Esophagus squamous epithelium (tissue), 5 donors: ENCODE results near the gene VPS41. TPM values are rescaled to one million over a fixed set of nuclear protein-coding genes. Genes with fewer than 3 reads are reported as not detected.
"Not testable (repeated sequence)": the region's sequence is repeated elsewhere in the genome, so short reads cannot be mapped to it uniquely, and the experiment has no call there.

Experiments used
- DNase-seq: peaks from one replicate; lab custom pipeline; 2025; lab: John Stamatoyannopoulos, UW
- H3K27ac ChIP-seq, 4 donors: fragments of 200-600 bp; sonication (generic); one replicate each; pipeline ENCODE4 v1.5.1; 2016 to 2019; ENCODE audit warnings: mild to moderate bottlenecking in 1 of 4
- H3K27me3 ChIP-seq, 4 donors: fragments of 200-600 bp; sonication (generic); 1 replicate in 3 of 4; 2 replicates in 1 of 4; pipeline versions ENCODE4 v1.5.1 to v1.6.0; 2017 to 2021; ENCODE audit warnings: antibody characterized with exemption in 1 of 4
- H3K36me3 ChIP-seq, 3 donors: fragments of 200-600 bp; sonication (generic); one replicate each; pipeline ENCODE4 v1.5.1; 2016 to 2019
- H3K4me1 ChIP-seq, 3 donors: fragments of 200-600 bp; sonication (generic); one replicate each; pipeline ENCODE4 v1.5.1; 2017 to 2019
- H3K4me3 ChIP-seq, 4 donors: fragments of 200-600 bp; sonication (generic); 1 replicate in 3 of 4; 2 replicates in 1 of 4; pipeline ENCODE4 v1.5.1; 2016 to 2019; ENCODE audit warnings: mild to moderate bottlenecking in 2 of 4, moderate library complexity in 1 of 4
- H3K9me3 ChIP-seq, 3 donors: fragments of 200-600 bp; sonication (generic); one replicate each; pipeline ENCODE4 v1.5.1; 2016 to 2019
- CTCF ChIP-seq, 6 experiments: fragments of 450-650 bp in 4 of 6; fragments of 200-600 bp in 2 of 6; sonication (generic) in 2 of 6; IDR thresholded peaks; one replicate each; pipeline ENCODE4 v1.5.1; 2016 to 2019; ENCODE audit warnings: antibody characterized with exemption in 6 of 6, mild to moderate bottlenecking in 4 of 6, moderate library complexity in 4 of 6
- POLR2A ChIP-seq, 4 donors: fragments of 450-650 bp; IDR thresholded peaks; one replicate each; pipeline ENCODE4 v1.6.1; 2017; ENCODE audit warnings: antibody characterized with exemption in 4 of 4, mild to moderate bottlenecking in 4 of 4, moderate library complexity in 3 of 4
- WGBS, 2 donors: methylation state at CpG; one replicate each; pipeline ENCODE4 v1.1.5; 2018; 5-methylcytosine and 5-hydroxymethylcytosine counted together
- intact Hi-C: fragments of 100-400 bp; cut with DNase I; formaldehyde crosslinking; loops from one replicate; pipeline ENCODE4 v1.15.0; 2022
- total RNA-seq, 4 donors: library from RNA; depleted of rRNA; stranded (reverse); fragments of >200 nt; gene quantifications; one replicate each; pipeline ENCODE4 v1.1.0, GENCODE V29; 2016
- donor health status: DM: yes; HTN: yes; CAD: no.

VPS41 gene
- total RNA-seq, 4 donors from 2014 or later: 14.3 to 25.5 (median 23.2) TPM

DNA sequence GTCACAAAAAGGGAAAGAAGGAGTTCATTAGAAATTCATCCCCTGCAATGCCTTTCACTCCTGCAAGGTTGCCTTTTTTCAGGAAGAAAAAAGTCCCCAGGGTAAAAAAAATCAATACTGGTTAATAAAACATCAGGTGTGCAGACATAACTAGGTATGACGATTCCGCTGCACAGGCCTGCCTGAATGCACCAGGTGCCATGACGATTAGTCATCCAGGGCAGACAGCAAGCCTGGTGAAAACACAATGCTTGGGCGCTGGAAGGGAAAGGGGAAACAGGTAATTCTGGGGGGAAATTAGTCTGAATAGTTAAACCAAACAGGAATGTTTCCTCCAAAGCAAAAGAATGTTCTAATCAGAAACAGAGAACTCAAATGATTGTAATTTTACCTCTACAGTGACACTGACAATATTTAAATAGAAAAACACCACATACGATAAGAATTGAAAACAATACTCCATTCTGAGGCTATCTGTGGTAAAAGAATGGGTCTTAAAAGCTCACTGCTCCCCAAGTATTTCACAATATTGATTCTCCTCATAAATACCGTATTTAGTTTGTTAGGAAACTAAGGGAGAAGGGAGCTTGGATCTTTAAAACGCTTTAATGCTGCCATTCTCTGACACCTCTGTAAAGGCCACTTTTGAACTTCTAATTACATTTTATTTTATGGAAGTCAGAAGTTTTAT lies 45.2 kb downstream of the VPS41 start:
- no peaks in the 10 kb centered on the region for H3K27me3 ChIP-seq
- WGBS, 2 donors: 38 to 56% methylated on average over 7 of the region's 7 CpGs
- H3K4me3 ChIP-seq: no peak overlapping the region
- no peak overlapping the region for H3K27ac ChIP-seq
- peaks cover 0 to 9% (median 0%) of the 10 kb centered on the region in 3 donors for H3K4me1 ChIP-seq
- H3K36me3 ChIP-seq: peaks cover 0 to 51% (median 0%) of the 10 kb centered on the region in 3 donors
- TF ChIP-seq CTCF (IDR thresholded peaks at IDR 0.05) (no peak), POLR2A (IDR thresholded peaks at IDR 0.05) (no peak)
- H3K9me3 ChIP-seq: no peaks in the 10 kb centered on the region
- DNase-seq: no peak
- intact Hi-C loops: no loop called here

DNA sequence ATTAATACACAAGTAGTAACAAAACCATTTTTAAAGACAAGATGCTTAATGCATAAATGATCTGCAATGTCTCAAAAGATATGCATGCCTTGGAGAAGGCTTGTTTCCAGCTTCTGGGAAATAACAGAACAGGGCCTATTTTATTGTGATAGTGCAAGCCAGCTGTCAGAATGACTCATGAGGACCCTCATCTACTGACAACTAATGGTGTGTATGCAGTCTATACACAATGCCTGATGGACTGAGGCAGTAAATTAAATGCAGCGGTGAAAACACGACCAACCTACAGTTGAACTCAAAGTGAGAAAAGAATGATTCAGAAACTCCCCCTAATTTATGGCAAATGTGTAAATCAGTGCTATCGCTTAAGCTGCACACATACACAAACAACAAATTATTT lies 46.3 kb downstream of the VPS41 start:
- Histone ChIP-seq H3K36me3 (peaks cover 0 to 40% (median 0%) of the 10 kb centered on the region in 3 donors), H3K27ac (no peak overlapping the region), H3K4me3 (no peak overlapping the region), H3K9me3 (no peaks in the 10 kb centered on the region), H3K4me1 (peaks cover 0 to 9% (median 0%) of the 10 kb centered on the region in 3 donors), H3K27me3 (no peaks in the 10 kb centered on the region)
- WGBS, 2 donors: 87 to 99% methylated on average over 3 of the region's 3 CpGs
- intact Hi-C loops: no loop called here
- no peak for TF ChIP-seq POLR2A (IDR thresholded peaks at IDR 0.05)
- no peak for TF ChIP-seq CTCF (IDR thresholded peaks at IDR 0.05)
- DNase-seq: no peak

GRCh38 chr7:38858259-38858884 lies 50.6 kb downstream of the VPS41 start:
- Histone ChIP-seq H3K4me1 (peaks cover 0 to 2% (median 0%) of the 10 kb centered on the region in 3 donors), H3K4me3 (no peak overlapping the region), H3K36me3 (peaks cover 0 to 22% (median 0%) of the 10 kb centered on the region in 3 donors), H3K9me3 (no peaks in the 10 kb centered on the region), H3K27me3 (no peaks in the 10 kb centered on the region), H3K27ac (no peak overlapping the region)
- no peak for DNase-seq
- WGBS, 2 donors: 61 to 73% methylated on average over 5 of the region's 5 CpGs
- intact Hi-C loops: no loop called here
- TF ChIP-seq POLR2A (IDR thresholded peaks at IDR 0.05) (no peak), CTCF (IDR thresholded peaks at IDR 0.05) (no peak)

- DNase-seq: no peak
- 95 to 96% methylated on average over 2 of the region's 2 CpGs for WGBS, 2 donors
- Histone ChIP-seq H3K9me3 (no peaks in the 10 kb centered on the region), H3K27ac (no peak overlapping the region), H3K27me3 (no peaks in the 10 kb centered on the region), H3K4me1 (no peaks in the 10 kb centered on the region), H3K36me3 (peaks cover 0 to 3% (median 0%) of the 10 kb centered on the region in 3 donors), H3K4me3 (no peak overlapping the region)
- intact Hi-C loops: no loop called here
- TF ChIP-seq CTCF (IDR thresholded peaks at IDR 0.05) (no peak), POLR2A (IDR thresholded peaks at IDR 0.05) (no peak)
Measured at GRCh38 chr7:38855867-38856266, 53.1 kb downstream of the VPS41 start.

DNA sequence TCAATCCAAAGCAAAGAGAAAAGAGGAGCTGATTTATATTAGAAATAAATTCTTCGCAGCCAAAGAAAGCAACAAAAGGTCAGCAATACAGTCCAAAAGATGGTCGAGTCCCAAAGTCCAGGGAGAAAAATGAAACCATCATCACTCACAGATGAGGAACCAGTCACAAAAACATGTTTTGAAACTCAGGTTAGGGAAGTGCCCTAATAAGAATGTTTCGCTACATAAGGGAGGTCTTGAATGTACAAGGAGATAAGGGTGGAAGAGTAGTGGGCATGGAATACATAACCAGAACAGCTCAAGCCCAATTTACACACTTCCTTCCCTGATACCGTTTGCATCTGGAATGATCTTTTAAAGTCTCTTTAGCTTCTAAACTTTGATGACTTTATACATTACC lies 53.6 kb downstream of the VPS41 start:
- 75 to 79% methylated on average over 4 of the region's 4 CpGs for WGBS, 2 donors
- no peaks in the 10 kb centered on the region for H3K9me3 ChIP-seq
- H3K27me3 ChIP-seq: no peaks in the 10 kb centered on the region
- no peaks in the 10 kb centered on the region for H3K36me3 ChIP-seq
- intact Hi-C loops: no loop called here
- TF ChIP-seq CTCF (IDR thresholded peaks at IDR 0.05) (no peak), POLR2A (IDR thresholded peaks at IDR 0.05) (no peak)
- no peak overlapping the region for H3K4me3 ChIP-seq
- no peak overlapping the region for H3K27ac ChIP-seq
- no peak for DNase-seq
- H3K4me1 ChIP-seq: no peaks in the 10 kb centered on the region

- H3K9me3 ChIP-seq, H3K36me3 ChIP-seq, H3K27ac ChIP-seq, intact Hi-C loops, H3K4me1 ChIP-seq, H3K4me3 ChIP-seq, H3K27me3 ChIP-seq, DNase-seq: not testable (repeated sequence)
- WGBS, 2 donors: 94 to 95% methylated on average over 7 of the region's 7 CpGs
Measured at GRCh38 chr7:38854947-38855346, 54.0 kb downstream of the VPS41 start.
